ENCODE results near the gene CAND1. TPM values are rescaled to one million over a fixed set of nuclear protein-coding genes. Genes with fewer than 3 reads are reported as not detected.

The CAND1 gene
- 54.5 TPM for polyA plus RNA-seq (2012; ENCODE audit: low read depth, missing spikeins)

DNA sequence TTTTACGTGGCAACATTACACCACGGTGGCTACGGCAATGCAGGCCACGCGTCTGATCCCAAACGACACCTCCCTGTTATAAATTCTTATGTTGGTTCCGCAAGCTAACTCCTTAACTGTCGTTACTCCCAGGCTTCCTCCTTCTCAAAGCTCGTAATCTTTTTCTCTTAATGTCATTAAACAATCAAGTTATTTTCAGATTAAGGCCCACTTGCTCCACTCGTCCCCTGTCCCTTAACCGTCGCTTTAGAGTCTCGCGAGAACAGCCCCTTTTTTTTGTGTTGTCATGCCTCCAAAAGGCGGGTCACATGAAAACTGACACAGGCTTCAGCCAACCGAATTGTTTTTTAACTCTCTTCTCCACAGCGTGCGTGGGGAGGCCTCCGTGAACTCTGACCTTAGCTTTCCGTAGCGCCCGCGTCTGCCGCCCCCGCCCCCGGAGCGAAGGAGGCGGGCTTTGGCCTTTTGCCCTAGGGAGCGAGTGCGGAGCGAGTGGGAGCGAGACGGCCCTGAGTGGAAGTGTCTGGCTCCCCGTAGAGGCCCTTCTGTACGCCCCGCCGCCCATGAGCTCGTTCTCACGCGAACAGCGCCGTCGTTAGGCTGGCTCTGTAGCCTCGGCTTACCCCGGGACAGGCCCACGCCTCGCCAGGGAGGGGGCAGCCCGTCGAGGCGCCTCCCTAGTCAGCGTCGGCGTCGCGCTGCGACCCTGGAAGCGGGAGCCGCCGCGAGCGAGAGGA is at the start of gene CAND1:
TSS of gene CAND1 (plus strand) at position 463 of the 737 bp plus-strand sequence. CDS start 360 bp downstream, outside the sequence.
- no peak; the same call in 1 of the 2 replicates for TF ChIP-seq POU2F2 (IDR thresholded peaks at IDR 0.05; ENCODE audit: low read depth, low read length)
- TF ChIP-seq POLR2A (IDR thresholded peaks at IDR 0.05; ENCODE audit: low read depth, low read length) = peak; percentile 52; the same call in 1 of the 2 replicates
- peak; percentile 53; the same call in 1 of the 2 replicates for TF ChIP-seq TAF1 (IDR thresholded peaks at IDR 0.05; ENCODE audit: low read depth, low read length)
- TF ChIP-seq PAX5 (IDR thresholded peaks at IDR 0.05; ENCODE audit: insufficient read depth, low read length, severe bottlenecking) = no peak
- peak; percentile 65; the same call in 1 of the 2 replicates for TF ChIP-seq POLR2AphosphoS5 (IDR thresholded peaks at IDR 0.05; ENCODE audit: low read depth, low read length)
- no peak for TF ChIP-seq SPI1 (IDR thresholded peaks at IDR 0.05; ENCODE audit: low read depth, low read length)
- no peak for FAIRE-seq

DNA sequence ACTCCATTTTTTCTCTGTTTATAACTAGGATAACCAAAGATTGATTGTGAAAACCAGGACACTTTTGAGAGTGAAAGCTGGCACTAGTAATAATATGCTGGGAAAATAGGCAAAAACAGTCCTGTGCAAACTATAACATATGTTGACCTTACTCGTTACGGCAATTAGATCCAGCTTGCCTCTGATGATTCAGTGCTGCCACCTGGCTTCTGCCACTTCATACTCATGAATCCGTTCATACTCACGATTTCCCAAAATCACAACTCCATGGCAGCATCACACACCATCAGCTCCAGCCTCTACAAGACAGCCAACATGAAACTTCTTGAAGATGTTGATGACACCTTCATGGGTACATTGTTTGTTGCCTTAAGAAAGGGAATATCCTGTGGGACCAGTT is 49.1 kb upstream of the CAND1 start:
- TF ChIP-seq POU2F2 (IDR thresholded peaks at IDR 0.05; ENCODE audit: low read depth, low read length) = no peak
- no peak for TF ChIP-seq PAX5 (IDR thresholded peaks at IDR 0.05; ENCODE audit: insufficient read depth, low read length, severe bottlenecking)
- no peak for TF ChIP-seq POLR2A (IDR thresholded peaks at IDR 0.05; ENCODE audit: low read depth, low read length)
- no peak for TF ChIP-seq TAF1 (IDR thresholded peaks at IDR 0.05; ENCODE audit: low read depth, low read length)
- no peak for TF ChIP-seq POLR2AphosphoS5 (IDR thresholded peaks at IDR 0.05; ENCODE audit: low read depth, low read length)
- no peak for TF ChIP-seq SPI1 (IDR thresholded peaks at IDR 0.05; ENCODE audit: low read depth, low read length)
- FAIRE-seq (no peak), DNase-seq (ENCODE audit: insufficient read length, low spot score) (no peak)

More for the DNA sequence above, at the start of gene CAND1:
- peak; percentile 69 for DNase-seq (ENCODE audit: insufficient read length, low spot score)

GRCh38 chr12:67222302-67222701 is 46.9 kb upstream of the CAND1 start:
- no peak for FAIRE-seq
- no peak for TF ChIP-seq TAF1 (IDR thresholded peaks at IDR 0.05; ENCODE audit: low read depth, low read length)
- no peak for TF ChIP-seq POU2F2 (IDR thresholded peaks at IDR 0.05; ENCODE audit: low read depth, low read length)
- no peak for TF ChIP-seq POLR2A (IDR thresholded peaks at IDR 0.05; ENCODE audit: low read depth, low read length)
- TF ChIP-seq POLR2AphosphoS5 (IDR thresholded peaks at IDR 0.05; ENCODE audit: low read depth, low read length) = no peak
- TF ChIP-seq SPI1 (IDR thresholded peaks at IDR 0.05; ENCODE audit: low read depth, low read length) = no peak
- TF ChIP-seq PAX5 (IDR thresholded peaks at IDR 0.05; ENCODE audit: insufficient read depth, low read length, severe bottlenecking) = no peak
- no peak for DNase-seq (ENCODE audit: insufficient read length, low spot score)

DNA sequence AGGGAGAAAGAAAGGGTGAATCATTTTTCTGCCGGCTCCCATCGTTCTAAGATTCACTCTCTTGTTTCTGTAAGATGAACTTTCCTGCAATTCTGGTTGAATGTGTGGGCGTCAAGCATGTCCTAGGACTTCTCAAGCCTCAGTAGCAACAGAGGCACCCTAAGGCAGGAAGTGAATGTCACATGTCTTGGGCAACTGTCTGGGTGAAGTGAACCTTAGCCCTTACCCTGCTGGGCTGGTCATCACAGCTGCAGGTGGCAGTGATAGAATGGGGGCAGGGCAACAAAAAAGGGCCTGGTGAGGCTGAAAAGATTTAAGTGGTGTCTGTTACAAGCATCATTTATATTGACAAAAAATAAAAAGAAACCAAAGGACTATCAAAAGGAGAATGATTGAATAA is 45.9 kb upstream of the CAND1 start:
- TF ChIP-seq SPI1 (IDR thresholded peaks at IDR 0.05; ENCODE audit: low read depth, low read length) = no peak
- no peak for TF ChIP-seq TAF1 (IDR thresholded peaks at IDR 0.05; ENCODE audit: low read depth, low read length)
- no peak for TF ChIP-seq PAX5 (IDR thresholded peaks at IDR 0.05; ENCODE audit: insufficient read depth, low read length, severe bottlenecking)
- no peak for TF ChIP-seq POLR2A (IDR thresholded peaks at IDR 0.05; ENCODE audit: low read depth, low read length)
- no peak for TF ChIP-seq POLR2AphosphoS5 (IDR thresholded peaks at IDR 0.05; ENCODE audit: low read depth, low read length)
- no peak for DNase-seq (ENCODE audit: insufficient read length, low spot score)
- FAIRE-seq = no peak

GRCh38 chr12:67237231-67237630 is 31.9 kb upstream of the CAND1 start:
- no peak for FAIRE-seq
- TF ChIP-seq POU2F2 (IDR thresholded peaks at IDR 0.05; ENCODE audit: low read depth, low read length) = no peak
- TF ChIP-seq PAX5 (IDR thresholded peaks at IDR 0.05; ENCODE audit: insufficient read depth, low read length, severe bottlenecking) = no peak
- no peak for TF ChIP-seq TAF1 (IDR thresholded peaks at IDR 0.05; ENCODE audit: low read depth, low read length)
- no peak for TF ChIP-seq POLR2AphosphoS5 (IDR thresholded peaks at IDR 0.05; ENCODE audit: low read depth, low read length)
- no peak for DNase-seq (ENCODE audit: insufficient read length, low spot score)

DNA sequence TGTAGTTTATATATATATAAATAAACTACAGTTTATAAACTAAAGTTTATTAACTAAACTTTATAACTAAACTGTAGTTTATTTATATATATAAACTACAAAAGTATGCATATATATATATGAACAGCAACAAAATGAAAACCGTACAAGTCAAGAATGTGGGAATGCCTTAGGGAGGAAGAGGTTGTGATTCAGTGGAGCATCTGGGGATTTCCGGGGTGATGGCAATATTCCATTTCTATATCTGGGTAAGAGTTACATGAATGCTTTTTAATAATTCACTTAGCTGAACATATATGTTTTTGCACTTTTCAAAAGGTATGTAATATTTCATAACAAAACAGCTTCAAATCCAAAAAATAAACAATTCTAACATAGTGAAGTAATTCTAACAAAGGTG is 30.1 kb upstream of the CAND1 start:
- DNase-seq (ENCODE audit: insufficient read length, low spot score) = no peak
- TF ChIP-seq TAF1 (IDR thresholded peaks at IDR 0.05; ENCODE audit: low read depth, low read length) = no peak
- FAIRE-seq = no peak

DNA sequence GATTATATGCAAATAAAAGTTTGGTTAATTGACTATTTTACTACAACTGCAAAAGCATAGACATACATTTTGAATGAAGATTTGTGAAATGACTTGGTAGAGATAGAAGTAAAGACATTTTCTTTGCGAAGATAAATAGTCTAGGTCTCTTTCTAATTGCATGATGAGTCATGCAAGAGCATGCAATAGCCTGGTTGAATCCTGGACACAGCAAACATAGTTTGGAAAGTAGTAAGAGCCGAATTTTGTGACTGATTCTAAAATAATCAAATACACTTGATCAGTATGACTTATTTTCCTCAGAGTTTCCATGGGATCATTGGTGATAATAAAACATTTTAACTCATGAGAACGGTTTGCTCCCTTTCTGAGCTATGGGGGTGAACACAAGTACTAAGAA is 27.7 kb upstream of the CAND1 start:
- no peak for TF ChIP-seq SPI1 (IDR thresholded peaks at IDR 0.05; ENCODE audit: low read depth, low read length)
- TF ChIP-seq POU2F2 (IDR thresholded peaks at IDR 0.05; ENCODE audit: low read depth, low read length) = no peak
- no peak for TF ChIP-seq POLR2A (IDR thresholded peaks at IDR 0.05; ENCODE audit: low read depth, low read length)
- no peak for TF ChIP-seq POLR2AphosphoS5 (IDR thresholded peaks at IDR 0.05; ENCODE audit: low read depth, low read length)
- TF ChIP-seq TAF1 (IDR thresholded peaks at IDR 0.05; ENCODE audit: low read depth, low read length) = no peak
- no peak for TF ChIP-seq PAX5 (IDR thresholded peaks at IDR 0.05; ENCODE audit: insufficient read depth, low read length, severe bottlenecking)
- no peak for FAIRE-seq
- DNase-seq (ENCODE audit: insufficient read length, low spot score) = no peak

DNA sequence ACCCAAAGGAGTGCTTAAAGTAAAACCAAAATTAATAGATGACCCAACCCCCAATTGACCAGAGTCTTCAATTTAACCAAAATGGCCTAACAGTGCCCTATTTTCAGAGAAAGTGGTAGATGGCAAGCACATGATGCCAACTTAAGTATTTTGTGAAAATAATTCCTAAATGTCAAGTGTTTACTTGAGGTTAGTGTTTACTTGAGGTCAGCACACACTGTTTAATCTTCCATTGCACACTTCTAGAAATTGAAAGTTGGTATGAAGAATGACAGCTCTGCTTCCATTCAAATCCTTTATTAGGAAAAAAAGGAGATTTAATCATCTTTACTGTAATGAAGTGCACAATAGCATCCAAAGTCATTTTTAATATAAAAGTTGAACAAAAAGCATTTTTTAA is 25.9 kb upstream of the CAND1 start:
- FAIRE-seq (no peak), DNase-seq (ENCODE audit: insufficient read length, low spot score) (no peak)
- TF ChIP-seq SPI1 (IDR thresholded peaks at IDR 0.05; ENCODE audit: low read depth, low read length) = no peak
- no peak for TF ChIP-seq POLR2AphosphoS5 (IDR thresholded peaks at IDR 0.05; ENCODE audit: low read depth, low read length)
- no peak for TF ChIP-seq POLR2A (IDR thresholded peaks at IDR 0.05; ENCODE audit: low read depth, low read length)
- no peak for TF ChIP-seq PAX5 (IDR thresholded peaks at IDR 0.05; ENCODE audit: insufficient read depth, low read length, severe bottlenecking)
- TF ChIP-seq POU2F2 (IDR thresholded peaks at IDR 0.05; ENCODE audit: low read depth, low read length) = no peak
- no peak for TF ChIP-seq TAF1 (IDR thresholded peaks at IDR 0.05; ENCODE audit: low read depth, low read length)

GRCh38 chr12:67245571-67245970 is 23.6 kb upstream of the CAND1 start:
- TF ChIP-seq POLR2AphosphoS5 (IDR thresholded peaks at IDR 0.05; ENCODE audit: low read depth, low read length) (no peak), TAF1 (IDR thresholded peaks at IDR 0.05; ENCODE audit: low read depth, low read length) (no peak)
- no peak for FAIRE-seq

DNA sequence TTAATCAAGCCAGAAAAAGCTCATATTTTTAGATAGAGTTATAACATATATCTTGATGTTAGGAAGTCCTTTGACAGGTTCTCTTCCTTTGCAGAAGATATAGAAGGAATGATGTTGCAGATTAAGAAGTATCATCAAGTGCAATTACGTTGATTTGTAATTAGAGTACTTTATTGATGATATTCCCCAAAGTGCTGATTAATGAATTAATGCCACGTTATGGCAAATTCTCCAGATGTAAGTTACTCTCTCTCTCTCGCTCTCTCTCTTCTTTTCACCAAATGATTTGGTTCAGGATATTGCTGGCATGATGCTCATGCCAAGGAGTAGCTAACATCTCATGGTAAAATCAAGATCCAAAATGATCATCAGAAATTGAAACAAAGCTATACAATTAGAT is 18.1 kb upstream of the CAND1 start:
- no peak for FAIRE-seq
- no peak for DNase-seq (ENCODE audit: insufficient read length, low spot score)
- TF ChIP-seq POU2F2 (IDR thresholded peaks at IDR 0.05; ENCODE audit: low read depth, low read length) = no peak
- TF ChIP-seq PAX5 (IDR thresholded peaks at IDR 0.05; ENCODE audit: insufficient read depth, low read length, severe bottlenecking) = no peak
- TF ChIP-seq TAF1 (IDR thresholded peaks at IDR 0.05; ENCODE audit: low read depth, low read length) = no peak
- TF ChIP-seq POLR2A (IDR thresholded peaks at IDR 0.05; ENCODE audit: low read depth, low read length) = no peak

More at GRCh38 chr12:67245571-67245970, 23.6 kb upstream of the CAND1 start:
- no peak for DNase-seq (ENCODE audit: insufficient read length, low spot score)

Data from GM12891 (cell line).